PFSK-1 (cell line): Measurements from ENCODE around the gene MRPS30.

Source experiments
- FOXP2 ChIP-seq: optimal IDR thresholded peaks from 2 replicates; pipeline ENCODE3; 2011; ENCODE audit warnings: borderline replicate concordance, control low read depth, inconsistent platforms; ENCODE audit not compliant: insufficient read depth; ENCODE audit errors: extremely low read length, extremely low read depth
- POLR2AphosphoS5 ChIP-seq: IDR thresholded peaks from 2 replicates; pipeline ENCODE4 v1.6.1; 2012; ENCODE audit warnings: low read depth, mild to moderate bottlenecking, control low read depth, low read length, moderate library complexity
- REST ChIP-seq, 2 experiments: IDR thresholded peaks; 2 replicates each; pipeline versions ENCODE4 v1.6.1 to v1.8.0; 2011 to 2012; ENCODE audit warnings: low read depth in 2 of 2, low read length in 2 of 2, control low read depth in 1 of 2, inconsistent platforms in 1 of 2, mild to moderate bottlenecking in 1 of 2, moderate library complexity in 1 of 2; ENCODE audit not compliant: insufficient read depth in 1 of 2
- SIN3A ChIP-seq: IDR thresholded peaks from 2 replicates; pipeline ENCODE4 v1.6.1; 2012; ENCODE audit warnings: mild to moderate bottlenecking, low read length, moderate library complexity, borderline replicate concordance; ENCODE audit not compliant: insufficient read depth
- TAF1 ChIP-seq: IDR thresholded peaks from 2 replicates; pipeline ENCODE4 v1.6.1; 2012; ENCODE audit warnings: low read length, control low read depth, borderline replicate concordance; ENCODE audit not compliant: insufficient read depth

Gene MRPS30

GRCh38 chr5:44828719-44829118 lies 20.0 kb downstream of the MRPS30 start:
- TF ChIP-seq REST (IDR thresholded peaks at IDR 0.05; ENCODE audit: insufficient read depth in 1 of 2, low read depth in 2 of 2, low read length in 2 of 2) (no peak), FOXP2 (no peak), POLR2AphosphoS5 (no peak), TAF1 (no peak), SIN3A (no peak)

GRCh38 chr5:44830951-44831350 lies 22.2 kb downstream of the MRPS30 start:
- no peak for TF ChIP-seq SIN3A
- TF ChIP-seq POLR2AphosphoS5: no peak
- no peak for TF ChIP-seq REST (IDR thresholded peaks at IDR 0.05; ENCODE audit: insufficient read depth in 1 of 2, low read depth in 2 of 2, low read length in 2 of 2)
- TF ChIP-seq TAF1: no peak
- no peak for TF ChIP-seq FOXP2

- TF ChIP-seq FOXP2 (no peak), REST (IDR thresholded peaks at IDR 0.05; ENCODE audit: insufficient read depth in 1 of 2, low read depth in 2 of 2, low read length in 2 of 2) (no peak), SIN3A (no peak), TAF1 (no peak), POLR2AphosphoS5 (no peak)
Measured at GRCh38 chr5:44833249-44833648, 24.5 kb downstream of the MRPS30 start.

GRCh38 chr5:44835693-44836092 lies 26.9 kb downstream of the MRPS30 start:
- TF ChIP-seq TAF1 (no peak), SIN3A (no peak), FOXP2 (no peak), POLR2AphosphoS5 (no peak), REST (IDR thresholded peaks at IDR 0.05; ENCODE audit: insufficient read depth in 1 of 2, low read depth in 2 of 2, low read length in 2 of 2) (no peak)
